GM19099 (cell line): ENCODE data around the gene FEZF2.

Experiments used
- POLR2A ChIP-seq: IDR thresholded peaks from 3 replicates; pipeline ENCODE4 v1.6.1; 2011; ENCODE audit warnings: low read depth; ENCODE audit not compliant: insufficient read length; ENCODE audit errors: extremely low read depth

The FEZF2 gene

DNA sequence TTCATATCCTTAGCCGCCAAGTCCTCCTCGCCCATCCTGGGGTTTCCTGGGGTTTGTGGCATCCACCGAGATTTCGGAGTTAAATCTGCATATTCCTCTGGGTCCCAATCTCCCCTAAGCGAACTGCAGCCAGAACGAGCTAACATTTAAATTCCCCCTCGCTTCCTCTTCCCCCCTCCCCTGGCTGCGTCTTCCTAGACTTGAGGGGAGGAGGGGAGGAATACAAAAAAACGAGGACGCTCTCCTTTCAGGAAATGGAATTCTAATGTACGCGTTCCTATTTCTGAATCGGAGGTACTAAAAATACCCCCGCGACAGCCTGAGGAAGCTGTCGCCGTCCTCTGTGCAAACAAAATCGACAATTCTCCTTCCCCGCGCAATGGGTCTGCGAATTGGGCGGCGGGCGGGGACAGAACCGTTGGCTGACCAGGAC lies 5.6 kb downstream of the FEZF2 start:
- TF ChIP-seq POLR2A: no peak

DNA sequence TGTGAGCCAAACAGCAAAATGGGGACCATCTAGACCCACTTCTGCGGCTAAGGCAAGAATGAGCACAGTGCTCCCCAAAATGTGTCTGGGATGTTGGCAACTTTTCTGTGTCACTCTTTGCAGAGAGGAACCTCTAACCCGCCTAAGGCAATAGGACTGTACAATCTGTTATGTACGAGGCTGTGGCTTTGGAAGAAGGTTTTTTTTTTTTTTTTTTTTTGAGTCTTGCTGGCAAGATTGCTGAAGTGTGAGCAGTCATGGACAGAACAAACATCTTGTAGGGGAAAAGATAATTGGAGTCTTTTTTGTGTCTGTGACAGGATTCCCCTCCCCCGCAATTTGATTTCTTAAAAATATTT lies 7.2 kb downstream of the FEZF2 start:
- no peak for TF ChIP-seq POLR2A

DNA sequence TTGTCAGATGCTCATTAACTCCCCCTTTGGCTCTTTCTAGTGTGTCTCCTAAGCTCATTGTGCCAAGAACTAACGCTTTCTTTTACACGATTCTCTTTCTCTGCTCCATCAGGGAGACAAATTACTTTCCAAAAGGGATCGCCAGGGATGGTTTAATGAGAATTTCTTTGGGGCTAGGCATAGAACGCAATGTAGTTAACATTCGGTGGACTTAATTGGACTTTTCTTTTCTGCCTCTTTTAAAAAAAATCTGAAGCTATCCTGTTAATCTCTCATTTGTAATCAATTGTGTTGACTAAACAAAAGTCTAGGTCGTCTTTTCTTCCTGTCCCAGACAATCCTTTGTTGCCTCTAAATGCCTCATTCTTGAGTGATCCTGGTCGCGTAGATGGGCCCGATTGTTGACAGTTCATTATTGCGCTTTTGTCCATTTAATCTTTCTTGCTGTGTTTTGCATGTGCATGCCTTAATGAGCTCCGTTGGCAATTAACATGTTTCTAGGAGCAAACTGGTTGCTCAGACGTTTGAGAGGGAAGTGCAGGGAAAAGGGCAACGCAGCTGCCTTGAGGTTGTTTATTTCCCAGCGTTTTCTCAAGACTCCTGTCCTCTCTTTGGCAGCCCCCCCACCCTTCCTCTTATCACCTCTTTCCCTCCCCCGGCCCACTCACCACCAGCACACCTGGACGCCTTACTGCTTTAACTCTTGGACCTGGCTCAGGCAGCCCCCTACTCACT lies 7.8 kb downstream of the FEZF2 start:
- TF ChIP-seq POLR2A: no peak

DNA sequence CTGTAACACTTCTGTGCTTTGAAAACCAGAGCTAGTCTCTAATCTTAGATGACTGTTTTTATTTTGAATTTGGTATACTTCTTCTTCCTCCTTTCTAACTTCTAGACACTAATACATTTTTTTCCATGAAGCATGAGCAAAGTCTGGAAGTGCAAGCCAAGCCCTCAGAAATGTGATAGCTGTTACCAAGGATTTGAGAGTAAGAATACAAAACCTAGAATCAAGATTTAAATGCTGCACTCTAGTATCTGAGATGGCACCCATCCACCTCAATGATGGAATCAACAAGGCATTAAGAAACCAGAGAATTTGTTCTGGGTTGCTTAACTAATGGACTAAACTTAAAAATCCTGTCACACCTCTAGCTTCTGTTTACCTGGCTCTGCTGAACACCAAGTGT lies 9.2 kb downstream of the FEZF2 start:
- no peak for TF ChIP-seq POLR2A

DNA sequence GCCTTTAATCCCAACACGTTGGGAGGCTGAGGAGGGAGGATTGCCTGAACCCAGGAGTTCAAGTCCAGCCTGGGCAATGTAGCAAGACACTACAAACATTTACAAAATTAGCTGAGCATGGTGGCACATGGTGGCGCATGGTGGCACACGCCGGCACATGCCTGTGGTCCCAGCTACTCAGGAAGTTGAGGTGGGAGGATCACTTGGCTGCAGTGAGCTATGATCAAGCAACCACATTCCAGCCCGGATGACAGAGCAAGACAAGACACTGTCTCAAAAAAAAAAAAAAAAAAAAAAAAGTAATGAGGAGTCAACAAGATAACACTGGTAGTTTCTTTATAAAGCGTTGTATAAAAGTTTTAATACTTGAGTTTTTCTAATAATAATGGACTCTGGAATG lies 10.1 kb downstream of the FEZF2 start:
- TF ChIP-seq POLR2A: no peak

DNA sequence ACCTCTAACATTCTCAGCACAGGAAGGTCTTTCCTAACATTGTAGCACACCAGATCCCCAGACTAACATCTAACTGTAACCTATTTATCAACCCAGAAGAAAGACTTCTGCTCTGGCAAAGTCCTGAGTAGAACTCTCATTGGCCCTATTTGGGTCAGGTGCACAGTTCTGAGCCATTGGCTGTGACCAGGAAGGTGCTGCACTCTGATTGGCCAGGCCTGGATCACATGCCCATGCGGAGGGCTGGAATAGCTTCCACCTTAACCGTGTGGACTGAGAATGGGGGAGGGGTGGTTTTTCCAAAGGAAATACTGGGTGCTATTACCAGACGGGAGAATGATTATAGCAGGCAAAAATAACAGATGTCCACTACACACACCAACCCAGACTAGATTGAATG lies 11.5 kb downstream of the FEZF2 start:
- TF ChIP-seq POLR2A: no peak

DNA sequence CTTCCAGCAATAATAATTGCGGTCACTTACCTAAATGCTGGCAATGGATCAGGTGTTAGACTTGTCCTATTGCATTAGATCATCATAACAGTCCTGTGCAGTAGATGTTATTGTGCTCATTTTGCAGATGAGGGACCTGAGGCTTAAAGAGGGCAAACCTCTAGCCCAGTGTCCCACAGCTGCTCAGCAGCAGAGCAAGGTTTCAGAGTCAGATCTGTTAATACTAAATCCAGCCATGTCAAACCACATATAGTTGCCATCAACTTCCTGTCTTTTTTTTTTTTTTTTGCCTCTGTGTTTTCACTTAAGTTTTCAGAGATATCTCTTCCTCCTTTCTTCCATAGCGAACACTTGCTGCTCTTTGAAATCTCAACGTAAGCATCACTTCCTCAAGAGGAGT lies 12.1 kb downstream of the FEZF2 start:
- TF ChIP-seq POLR2A: no peak

DNA sequence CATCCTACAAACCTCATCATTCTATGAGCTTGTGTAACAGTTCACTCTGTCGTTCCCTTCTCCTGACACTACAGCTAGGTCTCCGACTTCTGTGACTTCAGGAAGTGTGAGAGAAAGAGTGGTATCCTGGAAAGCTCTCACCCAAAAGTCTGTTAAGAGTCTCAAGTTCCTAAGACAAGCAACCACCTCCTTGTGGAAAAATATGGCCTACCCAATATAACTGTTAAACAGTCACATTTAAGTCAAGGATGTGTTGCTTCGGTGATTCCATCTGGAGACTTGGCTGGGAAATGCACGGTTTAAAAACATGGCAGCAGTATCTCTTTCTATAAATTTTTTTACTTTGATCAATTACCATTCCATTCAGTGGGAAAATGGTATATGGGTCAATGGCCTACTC lies 13.8 kb downstream of the FEZF2 start:
- TF ChIP-seq POLR2A: no peak

DNA sequence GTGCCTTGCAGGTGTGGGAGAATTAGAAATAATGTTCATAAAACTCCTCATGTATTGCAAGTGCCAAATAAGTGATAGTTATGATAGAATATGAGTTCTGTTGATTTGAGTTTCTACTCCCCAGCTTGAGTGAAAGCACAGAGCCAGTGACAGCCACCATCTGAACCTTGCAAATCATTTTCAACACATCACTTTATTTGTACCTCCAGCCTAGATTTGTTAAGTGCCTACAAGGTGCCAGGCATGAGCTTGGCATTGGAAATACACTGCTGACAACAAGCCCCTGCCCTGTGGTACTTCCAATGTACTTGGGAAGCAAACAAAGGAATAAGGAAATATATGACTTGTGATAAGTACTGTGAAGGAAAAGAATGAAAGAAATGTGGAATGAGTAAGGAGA lies 17.0 kb downstream of the FEZF2 start:
- TF ChIP-seq POLR2A: no peak

DNA sequence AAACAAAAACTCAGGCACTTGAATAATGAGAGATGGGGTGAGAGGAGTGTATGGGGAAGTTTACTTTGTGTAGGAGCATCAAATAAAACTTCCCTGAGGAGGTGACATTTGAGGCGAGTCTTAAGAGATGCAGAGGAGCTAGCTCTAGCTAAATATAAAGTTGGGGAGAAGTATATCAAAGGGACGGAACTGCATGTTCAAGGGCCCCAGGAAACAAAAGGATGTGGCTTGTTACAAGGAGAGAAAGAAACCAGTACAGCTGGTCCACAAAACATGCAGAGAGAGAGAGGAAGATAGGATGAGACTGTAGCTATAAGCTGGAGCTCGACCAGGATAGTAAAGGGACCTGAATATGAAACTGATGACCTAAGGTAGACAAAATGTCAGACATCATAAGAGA lies 17.6 kb downstream of the FEZF2 start:
- TF ChIP-seq POLR2A: no peak

DNA sequence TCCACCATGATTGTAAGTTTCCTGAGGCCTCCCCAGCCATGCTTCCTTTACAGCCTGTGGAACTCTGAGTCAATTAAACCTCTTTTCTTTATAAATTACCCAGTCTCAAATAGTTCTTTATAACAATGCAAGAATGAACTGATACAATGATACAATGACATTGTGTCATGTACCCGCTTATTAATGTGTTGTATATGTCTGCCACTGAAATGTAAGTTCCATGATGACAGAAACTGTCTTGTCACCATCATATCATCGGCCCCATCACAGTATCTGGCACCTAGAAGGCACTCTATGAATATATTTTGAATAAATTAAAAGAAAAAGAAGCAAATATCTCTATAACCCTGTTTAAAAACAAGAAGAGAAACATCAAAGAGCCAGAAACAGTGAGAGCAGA lies 29.6 kb downstream of the FEZF2 start:
- no peak for TF ChIP-seq POLR2A

DNA sequence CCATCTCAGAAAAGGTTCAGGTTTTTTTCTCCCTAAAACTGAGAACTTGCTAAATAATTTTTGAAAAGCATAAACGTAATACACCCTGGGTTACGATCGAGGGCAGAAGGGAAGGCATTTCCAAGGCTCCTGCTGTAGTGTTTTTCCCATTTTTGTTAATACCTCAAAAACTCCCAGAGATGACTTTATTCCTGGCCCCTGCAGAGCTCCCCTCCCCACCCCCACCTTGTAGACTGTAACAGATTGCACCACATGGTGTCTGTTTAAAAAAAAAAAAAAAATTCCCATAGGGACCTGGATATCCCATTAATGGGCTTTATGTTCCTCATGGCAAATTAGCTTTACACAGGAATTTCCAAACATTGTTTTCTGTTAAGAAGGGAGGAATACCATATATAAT lies 38.2 kb downstream of the FEZF2 start:
- TF ChIP-seq POLR2A: no peak

DNA sequence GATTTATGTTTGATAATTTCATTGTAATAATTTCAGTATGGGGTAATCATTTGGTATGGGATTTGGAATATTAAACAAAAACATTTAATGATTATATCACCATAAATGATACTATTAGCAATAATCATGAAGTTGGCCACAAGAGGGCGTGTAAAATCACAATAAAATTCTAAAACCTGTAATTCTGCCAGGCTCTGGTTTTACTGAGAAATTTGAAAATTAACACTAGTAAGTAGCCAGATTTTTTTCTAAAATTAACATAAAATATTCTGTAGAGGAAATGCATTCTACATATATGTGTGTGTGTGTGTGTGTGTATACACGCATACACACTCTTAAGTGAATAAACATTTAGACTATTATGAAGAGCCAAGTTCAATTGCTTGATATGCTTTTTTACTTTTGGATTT lies 40.5 kb downstream of the FEZF2 start:
- no peak for TF ChIP-seq POLR2A

DNA sequence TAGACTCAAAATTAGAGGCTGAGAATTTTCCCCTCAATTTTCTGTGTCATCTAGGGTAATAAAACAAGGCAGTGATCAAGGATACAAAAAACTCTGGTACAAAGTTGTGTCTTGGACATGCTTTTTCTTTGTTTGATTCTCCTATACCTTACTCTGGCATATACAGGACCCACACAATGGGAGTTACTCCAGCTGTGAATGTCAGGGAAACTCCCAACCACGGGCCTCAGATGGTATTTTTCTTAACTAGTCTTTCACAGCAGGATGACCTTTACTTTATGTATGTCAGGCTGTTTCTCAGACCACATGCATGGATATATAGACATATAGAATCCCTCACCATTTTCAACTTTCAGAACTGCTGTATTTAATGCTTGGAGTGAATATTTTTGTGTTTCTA lies 41.3 kb downstream of the FEZF2 start:
- TF ChIP-seq POLR2A: no peak

DNA sequence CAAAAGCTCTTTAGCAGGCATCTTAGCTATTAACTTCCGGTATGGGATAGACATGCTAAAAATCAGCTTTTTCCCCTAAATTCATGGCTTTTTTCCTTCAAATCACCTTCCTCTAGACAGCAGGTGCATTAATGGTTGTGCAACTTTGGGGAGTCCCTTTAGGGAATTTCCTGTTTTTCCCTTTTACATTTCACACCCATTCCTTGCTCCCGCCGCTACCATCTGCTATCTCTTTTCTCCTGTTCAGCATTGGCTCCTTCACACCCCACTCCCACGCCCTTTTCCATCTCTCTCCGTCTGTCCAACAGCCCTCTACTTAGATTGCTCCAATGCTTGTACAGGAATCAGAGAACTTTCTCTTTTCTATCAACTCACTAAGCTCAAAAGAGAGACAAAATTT lies 43.4 kb downstream of the FEZF2 start:
- no peak for TF ChIP-seq POLR2A

DNA sequence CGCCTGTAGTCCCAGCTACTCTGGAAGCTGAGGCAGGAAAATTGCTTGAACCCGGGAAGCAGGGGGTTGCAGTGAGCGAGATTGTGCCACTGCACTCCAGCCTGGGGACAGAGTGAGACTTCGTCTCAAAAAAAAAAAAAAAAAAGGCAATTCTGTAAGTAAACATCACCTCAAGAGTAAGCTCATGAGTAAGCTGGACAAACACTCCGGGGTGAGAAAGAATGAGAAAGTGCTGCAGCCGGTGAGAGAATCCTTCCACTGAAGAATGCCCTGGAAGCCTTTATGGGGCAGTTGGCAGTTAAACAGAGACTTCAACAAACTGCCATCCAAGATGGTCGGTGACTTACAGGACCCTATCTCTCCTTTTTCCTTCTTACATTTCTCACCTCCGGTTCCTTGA lies 47.5 kb downstream of the FEZF2 start:
- no peak for TF ChIP-seq POLR2A

DNA sequence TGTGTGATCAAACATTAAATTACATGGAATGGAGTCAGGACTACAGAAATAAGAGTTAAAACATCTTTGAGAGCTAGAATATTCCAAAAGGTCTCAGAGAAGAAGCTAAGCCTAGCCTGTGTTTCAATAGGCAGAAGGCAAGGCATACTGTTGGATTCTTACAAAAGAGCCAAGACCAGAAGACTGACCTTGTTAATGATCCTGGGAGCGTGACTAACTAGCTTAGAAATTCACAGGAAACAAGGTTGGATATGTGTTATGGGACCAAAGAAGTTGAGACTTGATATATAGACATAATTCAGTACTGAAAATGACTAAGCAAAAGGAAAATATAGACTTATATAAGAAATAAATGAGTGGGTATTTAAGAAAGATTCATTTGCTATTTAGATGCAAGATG lies 50.1 kb downstream of the FEZF2 start:
- no peak for TF ChIP-seq POLR2A
